ENCODE results near the gene SNX5. TPM values are rescaled to one million over a fixed set of nuclear protein-coding genes. Genes with fewer than 3 reads are reported as not detected.
A peak's percentile ranks its signal among the peaks of the same experiment; 100 is the strongest.

The SNX5 gene
- total and polyA plus RNA-seq, 2 experiments from 2014 or later = 105 to 144 TPM

DNA sequence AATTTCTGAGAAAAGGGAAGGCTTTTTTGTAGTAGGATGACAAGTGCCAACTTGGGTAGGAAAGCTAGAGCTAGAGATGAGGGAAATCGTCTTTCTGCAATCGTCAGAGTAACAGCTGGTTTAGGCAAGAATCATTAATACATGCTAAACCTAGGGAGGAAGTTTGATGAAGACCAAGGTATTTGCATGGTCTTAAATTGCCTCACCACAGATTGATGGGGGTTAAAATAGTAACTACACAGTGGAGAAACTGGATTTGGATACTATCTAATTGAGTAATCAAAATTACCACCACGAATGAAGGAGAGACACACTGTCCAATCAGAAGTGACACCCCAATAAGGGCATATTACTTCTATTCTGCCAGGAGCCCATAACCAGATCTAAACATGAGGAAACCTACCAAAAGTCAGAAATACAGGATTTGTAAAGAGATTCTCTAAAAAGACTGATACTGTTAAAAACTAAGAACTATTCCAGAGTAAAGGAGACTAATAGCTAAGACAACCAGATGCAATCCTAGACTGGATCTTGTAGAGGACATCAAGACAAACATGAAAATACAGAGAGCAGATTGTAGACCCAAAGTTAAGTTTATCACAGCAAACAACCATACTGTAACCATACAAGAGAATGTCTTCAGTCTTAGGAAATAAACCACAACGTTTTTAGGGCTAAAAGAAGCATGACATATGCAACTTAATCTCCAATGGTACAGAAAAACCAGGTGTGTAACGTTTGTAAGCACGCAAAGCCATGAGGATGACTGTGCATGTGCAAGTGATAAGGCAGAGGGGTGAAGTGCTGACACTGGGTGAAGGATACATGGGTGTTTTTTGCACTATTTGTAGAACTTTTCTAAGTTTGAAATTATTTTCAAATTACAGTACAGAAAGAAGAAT is 21.8 kb downstream of the SNX5 start:
- H3K4me1 ChIP-seq (ENCODE audit: low read depth) = no peaks in the 10 kb centered on the region
- no peaks in the 10 kb centered on the region for H3K27me3 ChIP-seq
- DNase-seq (ENCODE audit: low read depth in 1 of 2, low spot score in 1 of 2) = no peak
- peaks cover 94% of the 10 kb centered on the region for H3K36me3 ChIP-seq
- H3K9me3 ChIP-seq (ENCODE audit: low read depth) = no peaks in the 10 kb centered on the region
- TF ChIP-seq, protein P1, sequence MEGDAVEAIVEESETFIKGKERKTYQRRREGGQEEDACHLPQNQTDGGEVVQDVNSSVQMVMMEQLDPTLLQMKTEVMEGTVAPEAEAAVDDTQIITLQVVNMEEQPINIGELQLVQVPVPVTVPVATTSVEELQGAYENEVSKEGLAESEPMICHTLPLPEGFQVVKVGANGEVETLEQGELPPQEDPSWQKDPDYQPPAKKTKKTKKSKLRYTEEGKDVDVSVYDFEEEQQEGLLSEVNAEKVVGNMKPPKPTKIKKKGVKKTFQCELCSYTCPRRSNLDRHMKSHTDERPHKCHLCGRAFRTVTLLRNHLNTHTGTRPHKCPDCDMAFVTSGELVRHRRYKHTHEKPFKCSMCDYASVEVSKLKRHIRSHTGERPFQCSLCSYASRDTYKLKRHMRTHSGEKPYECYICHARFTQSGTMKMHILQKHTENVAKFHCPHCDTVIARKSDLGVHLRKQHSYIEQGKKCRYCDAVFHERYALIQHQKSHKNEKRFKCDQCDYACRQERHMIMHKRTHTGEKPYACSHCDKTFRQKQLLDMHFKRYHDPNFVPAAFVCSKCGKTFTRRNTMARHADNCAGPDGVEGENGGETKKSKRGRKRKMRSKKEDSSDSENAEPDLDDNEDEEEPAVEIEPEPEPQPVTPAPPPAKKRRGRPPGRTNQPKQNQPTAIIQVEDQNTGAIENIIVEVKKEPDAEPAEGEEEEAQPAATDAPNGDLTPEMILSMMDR (IDR thresholded peaks at IDR 0.05; ENCODE audit: low read depth, low read length) = no peak
- H3K27ac ChIP-seq = no peak overlapping the region
- H3K4me3 ChIP-seq = no peak overlapping the region

DNA sequence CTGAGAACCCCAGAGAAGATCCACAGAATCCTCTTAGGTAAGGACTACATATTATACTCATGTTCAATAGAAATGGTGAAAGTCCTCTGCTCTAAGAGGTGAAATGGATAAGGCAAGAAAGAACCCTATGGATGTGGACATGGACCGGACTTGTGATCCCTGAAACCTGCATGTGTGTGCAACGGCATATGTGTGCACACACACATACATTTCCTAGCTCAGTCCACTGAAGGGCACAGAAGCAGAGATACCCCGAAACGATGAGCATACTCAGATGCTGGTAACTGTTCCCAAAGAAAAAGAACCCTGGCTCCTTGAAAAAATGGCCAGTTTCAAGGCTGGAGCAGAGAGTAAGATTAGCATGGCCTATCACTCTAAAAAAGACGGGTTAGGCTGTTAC is 22.6 kb downstream of the SNX5 start:
- DNase-seq (ENCODE audit: low read depth in 1 of 2, low spot score in 1 of 2) = no peak
- no peak overlapping the region for H3K27ac ChIP-seq
- peaks cover 91% of the 10 kb centered on the region for H3K36me3 ChIP-seq
- H3K9me3 ChIP-seq (ENCODE audit: low read depth) = no peaks in the 10 kb centered on the region
- H3K4me1 ChIP-seq (ENCODE audit: low read depth) = no peaks in the 10 kb centered on the region
- no peaks in the 10 kb centered on the region for H3K27me3 ChIP-seq
- H3K4me3 ChIP-seq = no peak overlapping the region
- TF ChIP-seq, protein P1 (IDR thresholded peaks at IDR 0.05; ENCODE audit: low read depth, low read length) = no peak

DNA sequence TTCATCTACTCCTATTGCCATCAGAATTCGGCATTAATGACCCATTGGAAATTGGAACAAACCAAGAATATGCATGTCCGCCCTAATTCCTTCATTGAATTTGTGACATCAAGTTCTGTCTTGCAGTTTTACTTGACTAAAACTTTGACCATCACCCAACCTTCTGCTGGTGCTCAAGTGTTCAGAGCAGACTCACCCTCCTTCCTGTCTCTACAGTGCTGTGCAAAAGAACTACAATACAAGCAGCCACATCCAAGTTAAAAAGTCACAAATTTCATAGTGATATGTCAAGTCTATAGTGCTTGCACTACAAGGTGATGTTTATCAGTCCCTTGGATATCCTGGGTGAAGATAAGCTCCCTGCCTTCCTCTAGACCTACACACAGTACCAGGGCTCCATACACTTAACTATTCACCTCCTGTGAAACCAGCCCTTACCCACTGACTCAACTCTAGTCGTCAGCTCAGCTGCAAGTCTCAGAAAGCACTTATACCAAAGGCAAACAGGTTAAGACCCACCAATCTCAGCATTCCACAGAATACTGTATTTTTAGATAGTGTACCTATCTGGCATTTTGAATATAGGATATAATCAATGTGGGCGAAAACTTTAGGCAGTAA is 23.6 kb downstream of the SNX5 start:
- no peaks in the 10 kb centered on the region for H3K27me3 ChIP-seq
- no peak overlapping the region for H3K27ac ChIP-seq
- TF ChIP-seq, protein P1 (IDR thresholded peaks at IDR 0.05; ENCODE audit: low read depth, low read length) = no peak
- no peaks in the 10 kb centered on the region for H3K4me1 ChIP-seq (ENCODE audit: low read depth)
- no peak overlapping the region for H3K4me3 ChIP-seq
- no peak for DNase-seq (ENCODE audit: low read depth in 1 of 2, low spot score in 1 of 2)
- H3K36me3 ChIP-seq = peaks cover 80% of the 10 kb centered on the region
- H3K9me3 ChIP-seq (ENCODE audit: low read depth) = no peaks in the 10 kb centered on the region

DNA sequence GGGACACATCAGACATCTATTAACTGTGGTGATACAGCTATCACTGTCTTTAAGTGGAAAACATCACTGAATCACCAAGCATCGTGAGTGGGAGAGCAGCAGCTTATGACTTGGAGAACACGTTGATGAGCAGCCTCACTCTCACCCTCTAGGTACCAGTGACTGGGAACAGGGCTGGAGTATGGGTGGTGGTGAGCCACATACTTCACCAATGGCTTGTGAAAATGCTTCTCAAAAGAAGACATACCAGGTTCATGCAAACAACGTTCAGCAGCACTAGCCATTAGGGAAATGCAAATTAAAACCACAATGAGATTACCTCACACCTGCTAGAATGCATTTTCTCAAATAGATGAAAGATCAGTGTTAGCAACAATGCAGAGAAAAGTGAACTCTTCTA is 25.3 kb downstream of the SNX5 start:
- Histone ChIP-seq H3K36me3 (peaks cover 64% of the 10 kb centered on the region), H3K4me3 (no peak overlapping the region), H3K9me3 (ENCODE audit: low read depth) (no peaks in the 10 kb centered on the region), H3K27me3 (no peaks in the 10 kb centered on the region), H3K4me1 (ENCODE audit: low read depth) (peaks cover 4% of the 10 kb centered on the region), H3K27ac (no peak overlapping the region)
- TF ChIP-seq, protein P1 (IDR thresholded peaks at IDR 0.05; ENCODE audit: low read depth, low read length) = no peak
- no peak for DNase-seq (ENCODE audit: low read depth in 1 of 2, low spot score in 1 of 2)

DNA sequence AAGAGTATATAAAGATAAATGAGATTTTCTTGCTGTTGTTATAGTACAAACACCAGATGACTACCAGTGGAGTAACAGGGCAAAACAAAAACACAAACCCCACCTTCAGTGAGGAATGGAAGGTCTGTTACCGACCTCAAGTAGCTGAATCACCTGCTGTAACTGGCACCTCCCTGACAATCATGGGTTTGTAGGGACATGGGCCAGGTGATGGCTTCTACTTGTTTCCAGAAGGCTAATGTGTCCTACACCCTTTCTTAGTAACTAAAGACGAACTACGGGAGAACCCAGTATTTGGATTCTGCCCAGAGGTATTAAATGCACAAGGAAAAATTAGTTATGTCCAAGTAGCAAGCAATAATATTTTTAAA is 26.8 kb downstream of the SNX5 start:
- H3K4me3 ChIP-seq = no peak overlapping the region
- no peaks in the 10 kb centered on the region for H3K27me3 ChIP-seq
- H3K36me3 ChIP-seq = peaks cover 49% of the 10 kb centered on the region
- DNase-seq (ENCODE audit: low read depth in 1 of 2, low spot score in 1 of 2) = no peak
- no peaks in the 10 kb centered on the region for H3K9me3 ChIP-seq (ENCODE audit: low read depth)
- peak overlapping the region; percentile 36 for H3K27ac ChIP-seq
- TF ChIP-seq, protein P1 (IDR thresholded peaks at IDR 0.05; ENCODE audit: low read depth, low read length) = no peak
- peaks cover 13% of the 10 kb centered on the region for H3K4me1 ChIP-seq (ENCODE audit: low read depth)
